Duodenal mucosa (tissue), 2 donors: ENCODE results near the gene NPHP4.

Experiments
- H3K27ac ChIP-seq: one replicate; pipeline ENCODE4 v1.7.0; 2013; ENCODE audit warnings: low read depth, low read length
- H3K27me3 ChIP-seq, 2 donors: one replicate each; pipeline ENCODE4 v1.7.0; 2013; ENCODE audit warnings: low read length in 2 of 2, control low read depth in 1 of 2; ENCODE audit not compliant: insufficient read depth in 2 of 2, control insufficient read depth in 1 of 2
- H3K36me3 ChIP-seq, 2 donors: one replicate each; pipeline ENCODE4 v1.7.0; 2013; ENCODE audit warnings: low read length in 2 of 2, control low read depth in 1 of 2; ENCODE audit not compliant: insufficient read depth in 2 of 2, control insufficient read depth in 1 of 2
- H3K4me1 ChIP-seq, 2 donors: one replicate each; pipeline ENCODE4 v1.7.0; 2013; ENCODE audit warnings: low read length in 2 of 2, control low read depth in 1 of 2; ENCODE audit not compliant: insufficient read depth in 2 of 2, control insufficient read depth in 1 of 2
- H3K4me3 ChIP-seq, 2 donors: one replicate each; pipeline ENCODE4 v1.7.0; 2013; ENCODE audit warnings: low read length in 2 of 2, low read depth in 1 of 2
- H3K9ac ChIP-seq, 2 donors: one replicate each; pipeline ENCODE4 v1.7.0; 2013; ENCODE audit warnings: low read length in 2 of 2, low read depth in 1 of 2
- H3K9me3 ChIP-seq, 2 donors: one replicate each; pipeline ENCODE4 v1.7.0; 2013; ENCODE audit warnings: low read length in 2 of 2, control low read depth in 1 of 2; ENCODE audit not compliant: control insufficient read depth in 1 of 2

NPHP4 gene

GRCh38 chr1:5943343-5944124 is 48.7 kb downstream of the NPHP4 start:
- no peaks in the 10 kb centered on the region for H3K4me1 ChIP-seq
- H3K9me3 ChIP-seq = no peaks in the 10 kb centered on the region
- no peak overlapping the region for H3K4me3 ChIP-seq
- peaks cover 0 to 19% of the 10 kb centered on the region in 2 donors for H3K36me3 ChIP-seq
- no peaks in the 10 kb centered on the region for H3K27me3 ChIP-seq
- H3K9ac ChIP-seq = no peak overlapping the region
- no peak overlapping the region for H3K27ac ChIP-seq

- Histone ChIP-seq H3K4me3 (no peak overlapping the region), H3K9ac (no peak overlapping the region), H3K36me3 (peaks cover 0 to 6% of the 10 kb centered on the region in 2 donors), H3K27me3 (no peaks in the 10 kb centered on the region), H3K27ac (no peak overlapping the region), H3K4me1 (no peaks in the 10 kb centered on the region), H3K9me3 (no peaks in the 10 kb centered on the region)
Observed at GRCh38 chr1:5941671-5942070, 50.6 kb downstream of the NPHP4 start.

GRCh38 chr1:5940723-5941407 is 51.4 kb downstream of the NPHP4 start:
- no peak overlapping the region for H3K9ac ChIP-seq
- H3K27me3 ChIP-seq = no peaks in the 10 kb centered on the region
- peaks cover 0 to 3% of the 10 kb centered on the region in 2 donors for H3K36me3 ChIP-seq

GRCh38 chr1:5939271-5940170 is 52.7 kb downstream of the NPHP4 start:
- Histone ChIP-seq H3K4me3 (no peak overlapping the region), H3K27me3 (no peaks in the 10 kb centered on the region), H3K36me3 (no peaks in the 10 kb centered on the region), H3K9me3 (no peaks in the 10 kb centered on the region), H3K27ac (no peak overlapping the region), H3K9ac (no peak overlapping the region), H3K4me1 (no peaks in the 10 kb centered on the region)

More at GRCh38 chr1:5940723-5941407, 51.4 kb downstream of the NPHP4 start:
- Histone ChIP-seq H3K4me1 (no peaks in the 10 kb centered on the region), H3K9me3 (no peaks in the 10 kb centered on the region), H3K27ac (no peak overlapping the region), H3K4me3 (no peak overlapping the region)

GRCh38 chr1:5938101-5938646 is 54.1 kb downstream of the NPHP4 start:
- Histone ChIP-seq H3K4me3 (no peak overlapping the region), H3K36me3 (no peaks in the 10 kb centered on the region), H3K27me3 (no peaks in the 10 kb centered on the region), H3K4me1 (peaks cover under 1 to 7% of the 10 kb centered on the region in 2 donors), H3K9ac (no peak overlapping the region), H3K27ac (no peak overlapping the region), H3K9me3 (no peaks in the 10 kb centered on the region)

- Histone ChIP-seq H3K27ac (no peak overlapping the region), H3K9ac (no peak overlapping the region), H3K36me3 (no peaks in the 10 kb centered on the region), H3K4me1 (peaks cover 4 to 11% of the 10 kb centered on the region in 2 donors), H3K9me3 (no peaks in the 10 kb centered on the region), H3K4me3 (no peak overlapping the region), H3K27me3 (no peaks in the 10 kb centered on the region)
Observed at GRCh38 chr1:5937373-5937857, 54.8 kb downstream of the NPHP4 start.

GRCh38 chr1:5936621-5937372 is 55.4 kb downstream of the NPHP4 start:
- H3K4me3 ChIP-seq = no peak overlapping the region
- no peaks in the 10 kb centered on the region for H3K9me3 ChIP-seq
- peaks cover 4 to 11% of the 10 kb centered on the region in 2 donors for H3K4me1 ChIP-seq
- no peaks in the 10 kb centered on the region for H3K36me3 ChIP-seq
- H3K27ac ChIP-seq = no peak overlapping the region
- H3K9ac ChIP-seq = no peak overlapping the region
- H3K27me3 ChIP-seq = no peaks in the 10 kb centered on the region

- H3K9ac ChIP-seq = no peak overlapping the region
- no peak overlapping the region for H3K27ac ChIP-seq
- peaks cover 4 to 11% of the 10 kb centered on the region in 2 donors for H3K4me1 ChIP-seq
- H3K36me3 ChIP-seq = no peaks in the 10 kb centered on the region
- no peaks in the 10 kb centered on the region for H3K27me3 ChIP-seq
- no peak overlapping the region for H3K4me3 ChIP-seq
- H3K9me3 ChIP-seq = no peaks in the 10 kb centered on the region
Observed at GRCh38 chr1:5936126-5936525, 56.1 kb downstream of the NPHP4 start.

- no peak overlapping the region for H3K27ac ChIP-seq
- H3K4me3 ChIP-seq = no peak overlapping the region
- H3K27me3 ChIP-seq = no peaks in the 10 kb centered on the region
- no peaks in the 10 kb centered on the region for H3K36me3 ChIP-seq
- H3K9ac ChIP-seq = no peak overlapping the region
- H3K9me3 ChIP-seq = no peaks in the 10 kb centered on the region
- H3K4me1 ChIP-seq = peaks cover 4 to 11% of the 10 kb centered on the region in 2 donors
Observed at GRCh38 chr1:5935026-5935425, 57.2 kb downstream of the NPHP4 start.
